PC-3 (cell line): Measurements from ENCODE around the gene KRTAP5-4.

ENCODE experiments used
- EZH2 ChIP-seq: fragments of 300-600 bp; sonication (generic); IDR thresholded peaks from one replicate; pipeline ENCODE4 v1.6.1; 2017; ENCODE audit warnings: antibody characterized with exemption, mild to moderate bottlenecking, low read length; ENCODE audit not compliant: unreplicated experiment
- TF ChIP-seq, protein P1 (sequence below): fragments of 300-600 bp; sonication (generic); conservative IDR thresholded peaks from 2 replicates; pipeline ENCODE4 v1.5.1; 2017; ENCODE audit warnings: antibody characterized with exemption, low read depth, mild to moderate bottlenecking, low read length

DNA sequence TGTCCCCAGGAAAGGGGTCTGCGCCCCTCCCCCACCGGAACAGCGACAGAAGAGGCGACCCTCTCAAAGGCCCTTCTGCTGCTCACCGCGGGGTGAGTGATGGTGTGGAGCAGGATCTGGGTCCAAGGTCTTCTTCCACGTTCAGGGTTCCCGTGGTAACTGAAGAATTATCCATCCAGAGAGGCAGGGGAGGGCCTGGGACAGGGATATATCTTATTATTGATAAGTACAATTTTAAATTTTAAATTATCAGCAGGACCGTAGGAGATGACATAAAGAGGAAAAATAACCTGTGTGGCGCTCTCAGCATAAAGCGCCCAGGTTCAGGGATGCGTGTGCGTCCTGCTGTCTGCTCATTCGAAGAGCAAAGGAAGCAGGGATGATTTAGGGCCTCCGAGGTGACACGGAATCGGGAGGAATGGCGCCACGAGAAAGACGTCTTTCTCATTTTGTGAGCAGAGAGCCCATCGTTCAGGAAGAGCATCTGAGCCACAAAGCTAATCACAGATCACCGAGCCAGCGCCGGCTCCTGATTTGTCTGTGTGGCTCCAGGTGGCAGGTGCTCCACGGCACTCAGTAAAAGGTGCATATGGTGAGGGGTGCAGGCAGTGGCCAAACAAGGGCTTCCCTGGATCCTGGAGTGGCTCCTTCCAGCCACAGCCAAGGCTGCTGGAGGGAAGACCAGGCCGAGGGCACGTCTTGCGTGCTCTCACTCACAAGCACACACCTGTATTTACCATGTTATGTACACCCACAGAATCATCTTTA lies 26.9 kb upstream of the KRTAP5-4 start:
- TF ChIP-seq, protein P1, sequence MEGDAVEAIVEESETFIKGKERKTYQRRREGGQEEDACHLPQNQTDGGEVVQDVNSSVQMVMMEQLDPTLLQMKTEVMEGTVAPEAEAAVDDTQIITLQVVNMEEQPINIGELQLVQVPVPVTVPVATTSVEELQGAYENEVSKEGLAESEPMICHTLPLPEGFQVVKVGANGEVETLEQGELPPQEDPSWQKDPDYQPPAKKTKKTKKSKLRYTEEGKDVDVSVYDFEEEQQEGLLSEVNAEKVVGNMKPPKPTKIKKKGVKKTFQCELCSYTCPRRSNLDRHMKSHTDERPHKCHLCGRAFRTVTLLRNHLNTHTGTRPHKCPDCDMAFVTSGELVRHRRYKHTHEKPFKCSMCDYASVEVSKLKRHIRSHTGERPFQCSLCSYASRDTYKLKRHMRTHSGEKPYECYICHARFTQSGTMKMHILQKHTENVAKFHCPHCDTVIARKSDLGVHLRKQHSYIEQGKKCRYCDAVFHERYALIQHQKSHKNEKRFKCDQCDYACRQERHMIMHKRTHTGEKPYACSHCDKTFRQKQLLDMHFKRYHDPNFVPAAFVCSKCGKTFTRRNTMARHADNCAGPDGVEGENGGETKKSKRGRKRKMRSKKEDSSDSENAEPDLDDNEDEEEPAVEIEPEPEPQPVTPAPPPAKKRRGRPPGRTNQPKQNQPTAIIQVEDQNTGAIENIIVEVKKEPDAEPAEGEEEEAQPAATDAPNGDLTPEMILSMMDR, result no peak
- TF ChIP-seq EZH2, result no peak
